Stimulated activated CD4-positive, alpha-beta T cell treated with anti-CD3 and anti-CD28 coated beads, Interleukin-15, amount 100 ng/mL, for 1 hour (primary cell): ENCODE measurements around the gene RPS24.

ENCODE experiments used
- DNase-seq, 2 donors: peaks; one replicate each; pipeline ENCODE4 v3.0.0-alpha.2; 2020; ENCODE audit warnings: low read depth in 1 of 2, low spot score in 1 of 2

Gene RPS24

GRCh38 chr10:78082636-78083035 lies 49.0 kb downstream of the RPS24 start:
- DNase-seq, result no peak
